Measurements from ENCODE around the gene CAMSAP1.

DNA sequence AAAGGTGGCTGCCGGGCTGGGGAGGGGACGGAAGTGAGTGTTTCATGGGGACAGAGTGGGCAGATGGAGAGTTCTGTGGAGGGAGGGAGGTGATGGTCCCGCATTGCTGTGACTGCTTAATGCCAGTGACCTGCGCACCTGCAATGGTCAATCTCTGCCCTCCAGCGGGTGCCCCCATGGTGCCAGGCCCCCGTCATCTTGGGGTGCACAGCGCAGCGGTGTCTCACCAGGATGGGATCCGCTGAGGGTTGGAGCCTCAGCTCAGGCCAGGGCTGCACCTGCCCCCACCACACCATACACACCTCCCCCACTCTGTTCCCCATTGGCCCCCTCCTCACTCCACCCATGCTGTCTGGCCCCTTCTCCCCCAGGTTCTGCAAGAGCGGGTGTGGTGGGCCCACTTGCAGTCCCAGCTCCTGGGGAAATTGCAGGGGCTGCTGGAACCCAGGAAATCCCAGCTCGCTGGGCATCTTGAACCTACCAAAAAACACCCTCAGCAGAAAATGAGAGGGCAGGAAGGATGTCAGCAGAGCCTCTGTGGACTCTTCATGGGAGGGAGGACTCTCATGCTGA, 12.1 kb upstream of the CAMSAP1 start:
- TF ChIP-seq, protein P1, sequence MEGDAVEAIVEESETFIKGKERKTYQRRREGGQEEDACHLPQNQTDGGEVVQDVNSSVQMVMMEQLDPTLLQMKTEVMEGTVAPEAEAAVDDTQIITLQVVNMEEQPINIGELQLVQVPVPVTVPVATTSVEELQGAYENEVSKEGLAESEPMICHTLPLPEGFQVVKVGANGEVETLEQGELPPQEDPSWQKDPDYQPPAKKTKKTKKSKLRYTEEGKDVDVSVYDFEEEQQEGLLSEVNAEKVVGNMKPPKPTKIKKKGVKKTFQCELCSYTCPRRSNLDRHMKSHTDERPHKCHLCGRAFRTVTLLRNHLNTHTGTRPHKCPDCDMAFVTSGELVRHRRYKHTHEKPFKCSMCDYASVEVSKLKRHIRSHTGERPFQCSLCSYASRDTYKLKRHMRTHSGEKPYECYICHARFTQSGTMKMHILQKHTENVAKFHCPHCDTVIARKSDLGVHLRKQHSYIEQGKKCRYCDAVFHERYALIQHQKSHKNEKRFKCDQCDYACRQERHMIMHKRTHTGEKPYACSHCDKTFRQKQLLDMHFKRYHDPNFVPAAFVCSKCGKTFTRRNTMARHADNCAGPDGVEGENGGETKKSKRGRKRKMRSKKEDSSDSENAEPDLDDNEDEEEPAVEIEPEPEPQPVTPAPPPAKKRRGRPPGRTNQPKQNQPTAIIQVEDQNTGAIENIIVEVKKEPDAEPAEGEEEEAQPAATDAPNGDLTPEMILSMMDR (conservative IDR thresholded peaks at IDR 0.05; ENCODE audit: low read depth, low read length), result no peak
- TF ChIP-seq POLR2A (IDR thresholded peaks at IDR 0.05; ENCODE audit: low read depth, low read length) (no peak), RFX5 (IDR thresholded peaks at IDR 0.05; ENCODE audit: low read depth, low read length) (no peak), MAFK (IDR thresholded peaks at IDR 0.05; ENCODE audit: low read depth, low read length) (no peak)
- TF ChIP-seq, protein P2, sequence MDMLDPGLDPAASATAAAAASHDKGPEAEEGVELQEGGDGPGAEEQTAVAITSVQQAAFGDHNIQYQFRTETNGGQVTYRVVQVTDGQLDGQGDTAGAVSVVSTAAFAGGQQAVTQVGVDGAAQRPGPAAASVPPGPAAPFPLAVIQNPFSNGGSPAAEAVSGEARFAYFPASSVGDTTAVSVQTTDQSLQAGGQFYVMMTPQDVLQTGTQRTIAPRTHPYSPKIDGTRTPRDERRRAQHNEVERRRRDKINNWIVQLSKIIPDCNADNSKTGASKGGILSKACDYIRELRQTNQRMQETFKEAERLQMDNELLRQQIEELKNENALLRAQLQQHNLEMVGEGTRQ (IDR thresholded peaks at IDR 0.05; ENCODE audit: low read depth, low read length), result no peak

All from IMR-90 (cell line).